ENCODE results near the gene MARCHF6. TPM values are rescaled to one million over a fixed set of nuclear protein-coding genes. Genes with fewer than 3 reads are reported as not detected.

Gene MARCHF6
- total RNA-seq, 3 donors from 2014 or later = 90.8 to 123 (median 121) TPM

DNA sequence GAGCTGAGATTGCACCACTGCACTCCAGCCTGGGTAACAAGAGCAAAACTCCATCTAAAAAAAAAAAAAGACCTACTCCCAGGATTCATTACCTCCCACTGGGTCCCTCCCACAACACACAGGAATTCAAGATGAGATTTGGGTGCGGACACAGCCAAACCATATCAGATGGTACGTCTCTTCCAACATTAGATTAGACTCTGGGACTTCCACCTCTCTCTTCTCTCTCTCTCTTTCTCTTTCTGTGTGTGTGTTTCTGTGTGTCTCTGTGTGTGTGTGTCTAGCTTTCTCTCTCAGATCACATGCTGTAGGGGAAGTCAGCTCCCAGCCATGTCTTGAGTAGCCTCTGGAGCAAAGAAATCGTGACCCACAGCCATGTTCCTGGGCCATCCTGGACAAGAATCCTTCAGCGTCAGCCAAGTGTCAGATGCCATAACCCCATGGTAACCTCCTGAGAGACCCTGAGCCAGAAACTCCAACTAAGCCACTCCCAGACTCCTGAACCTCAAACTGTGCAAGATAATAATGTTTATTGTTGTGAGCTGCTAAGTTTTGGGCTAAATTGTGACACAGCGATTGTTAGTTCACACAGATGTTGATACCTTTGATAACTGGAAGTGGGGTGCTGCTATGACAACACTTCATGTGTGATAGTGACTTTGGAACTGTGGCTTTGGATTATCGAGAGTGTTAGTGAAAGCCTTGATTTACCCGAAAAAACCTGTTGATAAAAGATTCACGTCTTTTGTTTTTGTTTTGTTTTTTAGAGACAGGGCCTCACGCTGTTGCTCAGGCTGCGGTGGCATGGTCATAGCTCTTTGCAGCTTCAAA is 41.7 kb upstream of the MARCHF6 start:
- no peaks in the 10 kb centered on the region for H3K9me3 ChIP-seq
- H3K4me1 ChIP-seq = no peaks in the 10 kb centered on the region
- no peak overlapping the region for H3K27ac ChIP-seq
- H3K4me3 ChIP-seq = no peak overlapping the region
- no peak for TF ChIP-seq POLR2AphosphoS5 (IDR thresholded peaks at IDR 0.05)
- no peak for TF ChIP-seq POLR2A (IDR thresholded peaks at IDR 0.05)
- no peak for TF ChIP-seq CTCF (IDR thresholded peaks at IDR 0.05)
- no peak for DNase-seq (ENCODE audit: low spot score in 2 of 2)
- intact Hi-C loops (cut with DNase I; ENCODE audit: low total_unique reads) = loop anchor here (10.0 kb wide), 1 partner anchor 953 kb away; no protein-coding TSS in a partner anchor
- no peaks in the 10 kb centered on the region for H3K36me3 ChIP-seq
- H3K27me3 ChIP-seq = no peaks in the 10 kb centered on the region

DNA sequence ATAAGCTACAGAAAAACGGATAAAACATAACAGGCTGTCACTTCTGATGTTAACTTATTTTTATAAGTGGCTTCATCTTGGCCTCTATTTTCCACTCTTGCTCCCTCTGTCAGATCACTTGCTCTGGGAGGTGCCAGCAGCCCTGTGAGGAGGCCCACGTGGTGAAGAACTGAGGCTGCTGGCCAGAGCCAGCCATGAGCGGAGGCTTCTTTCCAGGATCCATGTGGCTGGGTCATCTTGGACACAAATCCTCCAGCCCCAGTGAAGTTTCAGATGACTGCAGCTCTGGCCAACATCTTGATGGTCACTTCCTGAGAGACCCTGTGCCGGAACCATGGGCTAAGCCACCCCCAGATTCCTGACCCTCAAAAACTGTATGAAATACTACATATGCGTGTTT is 38.3 kb upstream of the MARCHF6 start:
- Histone ChIP-seq H3K36me3 (no peaks in the 10 kb centered on the region), H3K27me3 (no peaks in the 10 kb centered on the region), H3K9me3 (no peaks in the 10 kb centered on the region), H3K27ac (no peak overlapping the region), H3K4me3 (no peak overlapping the region), H3K4me1 (no peaks in the 10 kb centered on the region)
- no peak for DNase-seq (ENCODE audit: low spot score in 2 of 2)
- intact Hi-C loops (cut with DNase I; ENCODE audit: low total_unique reads) = loop anchor here (10.0 kb wide), 1 partner anchor 950 kb away; no protein-coding TSS in a partner anchor
- TF ChIP-seq POLR2AphosphoS5 (IDR thresholded peaks at IDR 0.05) (no peak), CTCF (IDR thresholded peaks at IDR 0.05) (no peak), POLR2A (IDR thresholded peaks at IDR 0.05) (no peak)

GRCh38 chr5:10315824-10316509 is 37.5 kb upstream of the MARCHF6 start:
- no peak for DNase-seq (ENCODE audit: low spot score in 2 of 2)
- intact Hi-C loops (cut with DNase I; ENCODE audit: low total_unique reads) = loop anchor here (10.0 kb wide), 1 partner anchor 949 kb away; no protein-coding TSS in a partner anchor
- Histone ChIP-seq H3K36me3 (no peaks in the 10 kb centered on the region), H3K27ac (no peak overlapping the region), H3K27me3 (no peaks in the 10 kb centered on the region), H3K4me1 (no peaks in the 10 kb centered on the region), H3K9me3 (no peaks in the 10 kb centered on the region), H3K4me3 (no peak overlapping the region)
- no peak for TF ChIP-seq CTCF (IDR thresholded peaks at IDR 0.05)
- TF ChIP-seq POLR2A (IDR thresholded peaks at IDR 0.05) = no peak
- TF ChIP-seq POLR2AphosphoS5 (IDR thresholded peaks at IDR 0.05) = no peak

DNA sequence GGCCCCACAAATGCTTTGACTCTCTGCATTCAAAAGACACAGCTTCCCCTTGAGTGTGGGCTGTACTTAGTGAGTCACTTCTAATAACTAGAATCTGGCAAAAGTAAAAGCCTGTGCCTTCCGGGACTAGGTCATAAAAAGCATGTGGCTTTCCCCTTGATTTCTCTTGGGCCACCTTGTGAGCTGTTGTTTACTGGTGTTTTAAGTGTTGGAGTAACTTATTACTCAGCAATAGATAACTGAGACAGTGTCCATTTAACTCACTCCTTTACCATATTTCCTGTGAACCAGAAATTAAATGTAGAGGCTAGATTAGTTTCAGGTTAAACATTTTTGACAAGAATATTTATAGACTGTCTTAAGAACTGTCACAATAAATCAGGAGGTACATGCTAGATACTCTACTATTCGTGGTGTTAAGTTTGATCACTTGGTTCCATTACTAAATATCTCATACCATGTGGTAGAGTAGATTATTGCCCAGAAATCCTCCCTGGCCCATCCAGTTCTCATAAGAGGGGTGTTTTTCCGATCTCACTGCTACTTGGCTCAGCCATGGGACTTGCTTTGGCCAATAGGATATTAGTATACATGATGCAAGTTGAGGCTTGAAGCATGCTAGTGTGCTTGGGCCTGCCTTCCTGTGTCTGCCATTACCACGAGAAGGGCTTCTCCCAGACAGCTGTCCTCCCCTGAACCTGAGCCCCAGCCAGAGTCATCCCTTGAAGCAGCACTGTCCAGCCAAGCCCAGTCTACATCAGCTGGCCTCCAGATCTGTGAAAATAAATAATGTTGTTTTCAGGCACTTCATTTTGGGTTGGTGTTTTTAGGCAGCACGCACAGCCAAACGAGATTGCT is 35.4 kb upstream of the MARCHF6 start:
- no peak for DNase-seq (ENCODE audit: low spot score in 2 of 2)
- H3K4me1 ChIP-seq = no peaks in the 10 kb centered on the region
- intact Hi-C loops (cut with DNase I; ENCODE audit: low total_unique reads) = loop anchor here (10.0 kb wide), 1 partner anchor 947 kb away; no protein-coding TSS in a partner anchor
- no peaks in the 10 kb centered on the region for H3K36me3 ChIP-seq
- no peak overlapping the region for H3K4me3 ChIP-seq
- no peak overlapping the region for H3K27ac ChIP-seq
- no peaks in the 10 kb centered on the region for H3K27me3 ChIP-seq
- no peaks in the 10 kb centered on the region for H3K9me3 ChIP-seq
- TF ChIP-seq CTCF (IDR thresholded peaks at IDR 0.05) = no peak
- TF ChIP-seq POLR2AphosphoS5 (IDR thresholded peaks at IDR 0.05) = no peak
- no peak for TF ChIP-seq POLR2A (IDR thresholded peaks at IDR 0.05)
